A549 (cell line): Measurements from ENCODE around the gene COX14. TPM values are rescaled to one million over a fixed set of nuclear protein-coding genes. Genes with fewer than 3 reads are reported as not detected.

ENCODE experiments used
- ATAC-seq, 2 experiments: fragments of 200-7000 bp in 1 of 2; fragments of >200 bp in 1 of 2; cut with Nextera tagmentation in 1 of 2; cut with Tn5 transposase in 1 of 2; 3 replicates each; pipeline versions ENCODE4 v1.8.0 to v1.9.1; 2018 to 2020; ENCODE audit warnings: mild to moderate bottlenecking in 1 of 2, moderate library complexity in 1 of 2
- CTCF ChIA-PET: fragments of 300-600 bp; sonication (Branson Sonifier 250); formaldehyde crosslinking; extraction: SDS; loops from one replicate; lab custom pipeline; 2021; ENCODE audit warnings: antibody characterized with exemption, inconsistent platforms; lab: Yijun Ruan, JAX
- POLR2A ChIA-PET: fragments of 350-600 bp; formaldehyde crosslinking; extraction: SDS; loops from one replicate; lab custom pipeline; 2021; ENCODE audit warnings: antibody characterized with exemption, inconsistent platforms; lab: Yijun Ruan, JAX
- DNase-seq, 2 experiments: peaks; one replicate each; pipeline versions ENCODE4 v3.0.0 to v3.0.0-alpha.2; 2011 to 2016; ENCODE audit warnings: low read depth in 1 of 2, low spot score in 1 of 2
- FAIRE-seq: peaks from 2 replicates; lab custom pipeline; 2011; peaks lifted over from hg19 to GRCh38; lab: Jason Lieb, UNC
- H3K27ac ChIP-seq, 2 experiments: fragments of >200 bp; sonication (Bioruptor Twin); formaldehyde crosslinking; 3 replicates each; pipeline ENCODE4 v1.5.1; 2016 to 2017
- H3K4me1 ChIP-seq: fragments of >200 bp; sonication (Bioruptor Twin); formaldehyde crosslinking; 3 replicates; pipeline ENCODE4 v1.6.1; 2016
- H3K4me2 ChIP-seq: fragments of >200 bp; sonication (Bioruptor Twin); formaldehyde crosslinking; 3 replicates; pipeline ENCODE4 v1.6.1; 2016
- H3K4me3 ChIP-seq: fragments of >200 bp; sonication (Bioruptor Twin); formaldehyde crosslinking; 3 replicates; pipeline ENCODE4 v1.5.1; 2016
- H3K9me3 ChIP-seq: fragments of >200 bp; sonication (Bioruptor Twin); formaldehyde crosslinking; 3 replicates; pipeline ENCODE4 v1.6.1; 2016
- ATOH8 ChIP-seq: fragments of 250-450 bp; sonication (Bioruptor Pico); IDR thresholded peaks from 2 replicates; pipeline ENCODE4 v1.5.0; 2020; ENCODE audit warnings: low read depth, mild to moderate bottlenecking, moderate library complexity
- BCL3 ChIP-seq: fragments of >200 bp; sonication (Bioruptor Twin); formaldehyde crosslinking; IDR thresholded peaks from 3 replicates; pipeline ENCODE4 v1.6.1; 2016
- CBX2 ChIP-seq: fragments of 200-600 bp; sonication (generic); IDR thresholded peaks from 2 replicates; pipeline ENCODE4 v1.6.1; 2016; ENCODE audit warnings: low read depth, mild to moderate bottlenecking, borderline replicate concordance
- E2F6 ChIP-seq: IDR thresholded peaks from 2 replicates; pipeline ENCODE4 v1.6.1; 2012; ENCODE audit warnings: low read depth, borderline replicate concordance
- EHF ChIP-seq: fragments of 250-450 bp; sonication (Bioruptor Pico); IDR thresholded peaks from 2 replicates; pipeline ENCODE4 v1.5.0; 2020; ENCODE audit warnings: mild to moderate bottlenecking
- EP300 ChIP-seq, 2 experiments: fragments of >200 bp; sonication (Bioruptor Twin); formaldehyde crosslinking; IDR thresholded peaks; 2 replicates in 1 of 2; 3 replicates in 1 of 2; pipeline ENCODE4 v1.6.1; 2016 to 2017
- FOXS1 ChIP-seq: fragments of 250-450 bp; sonication (Bioruptor Pico); IDR thresholded peaks from 2 replicates; pipeline ENCODE4 v1.5.0; 2020; ENCODE audit warnings: mild to moderate bottlenecking, moderate library complexity
- HDAC2 ChIP-seq: fragments of 200-600 bp; sonication (generic); IDR thresholded peaks from 2 replicates; pipeline ENCODE4 v1.6.1; 2016
- HES2 ChIP-seq: fragments of >200 bp; sonication (Bioruptor Twin); formaldehyde crosslinking; IDR thresholded peaks from 2 replicates; pipeline ENCODE4 v1.6.1; 2016
- HMGXB4 ChIP-seq: fragments of 250-450 bp; sonication (Bioruptor Pico); IDR thresholded peaks from 2 replicates; pipeline ENCODE4 v1.5.0; 2021; ENCODE audit warnings: mild to moderate bottlenecking, moderate library complexity, borderline replicate concordance
- HOXA7 ChIP-seq: fragments of 250-450 bp; sonication (Bioruptor Pico); IDR thresholded peaks from 2 replicates; pipeline ENCODE4 v1.5.0; 2020; ENCODE audit warnings: mild to moderate bottlenecking, moderate library complexity
- KDM1A ChIP-seq: fragments of 200-600 bp; sonication (generic); IDR thresholded peaks from 2 replicates; pipeline ENCODE4 v1.6.1; 2016; ENCODE audit warnings: low read depth, mild to moderate bottlenecking
- KDM5A ChIP-seq: fragments of 200-600 bp; sonication (generic); IDR thresholded peaks from 2 replicates; pipeline ENCODE4 v1.6.1; 2016; ENCODE audit warnings: antibody characterized with exemption, mild to moderate bottlenecking
- MYC ChIP-seq: IDR thresholded peaks from 2 replicates; pipeline ENCODE4 v1.6.1; 2012; ENCODE audit warnings: mild to moderate bottlenecking, inconsistent platforms, low read length, improper control_type of control experiment, borderline replicate concordance
- NFE2L2 ChIP-seq: fragments of 150-350 bp; conservative IDR thresholded peaks from 2 replicates; pipeline ENCODE4 v1.6.1; 2014; ENCODE audit warnings: low read length
- NPAS2 ChIP-seq: fragments of 250-450 bp; sonication (Bioruptor Pico); IDR thresholded peaks from 2 replicates; pipeline ENCODE4 v1.8.0; 2022; ENCODE audit warnings: mild to moderate bottlenecking, moderate library complexity, borderline replicate concordance
- NR3C1 ChIP-seq: fragments of >200 bp; sonication (Bioruptor Twin); formaldehyde crosslinking; IDR thresholded peaks from 3 replicates; pipeline ENCODE4 v1.6.1; 2017
- POLR2A ChIP-seq: IDR thresholded peaks from 2 replicates; pipeline ENCODE4 v1.6.1; 2012; ENCODE audit warnings: mild to moderate bottlenecking, low read length
- RAD21 ChIP-seq, 2 experiments: fragments of >200 bp in 1 of 2; sonication (Bioruptor Twin) in 1 of 2; formaldehyde crosslinking in 1 of 2; IDR thresholded peaks in 1 of 2; conservative IDR thresholded peaks in 1 of 2; 2 replicates in 1 of 2; 3 replicates in 1 of 2; pipeline ENCODE4 v1.6.1; 2012 to 2018; ENCODE audit warnings: inconsistent platforms in 1 of 2
- RCOR1 ChIP-seq: fragments of 150-350 bp; IDR thresholded peaks from 2 replicates; pipeline ENCODE4 v1.6.1; 2014; ENCODE audit warnings: antibody characterized with exemption, low read length, low read depth
- REST ChIP-seq: fragments of 200-600 bp; sonication (generic); IDR thresholded peaks from 2 replicates; pipeline ENCODE4 v1.6.1; 2016; ENCODE audit warnings: antibody characterized with exemption, mild to moderate bottlenecking, moderate library complexity
- SMC3 ChIP-seq: fragments of >200 bp; sonication (Bioruptor Twin); formaldehyde crosslinking; IDR thresholded peaks from 3 replicates; pipeline ENCODE4 v1.6.1; 2018; ENCODE audit warnings: inconsistent platforms
- SREBF2 ChIP-seq: fragments of 450-650 bp; IDR thresholded peaks from 2 replicates; pipeline ENCODE4 v1.6.1; 2014; ENCODE audit warnings: mild to moderate bottlenecking, moderate library complexity
- ZNF302 ChIP-seq: fragments of 250-450 bp; sonication (Bioruptor Pico); IDR thresholded peaks from 2 replicates; pipeline ENCODE4 v1.9.0; 2021; ENCODE audit warnings: inconsistent platforms, mild to moderate bottlenecking, moderate library complexity
- WGBS: methylation state at CpG from one replicate; pipeline ENCODE4 v1.1.6; 2017; ENCODE audit errors: missing lambda C conversion rate; 5-methylcytosine and 5-hydroxymethylcytosine counted together
- polyA plus RNA-seq, 4 experiments: library from polyadenylated mRNA; depleted of rRNA in 3 of 4; stranded (reverse); fragments of >200 nt; fragmentation: RNase III in 1 of 4; extraction: RNeasy Plus Mini Kit Qiagen cat#74134 plus additional on column Dnase treatment in 1 of 4; gene quantifications; 2 replicates in 3 of 4; 3 replicates in 1 of 4; pipeline ENCODE4 v1.2.3, GENCODE V29; 2011 to 2017

COX14 gene
- polyA plus RNA-seq, 2 of the 4 experiments (the other 2 are of a cell fraction): 93.3 to 134 TPM

GRCh38 chr12:50112456-50113218, 601 bp downstream of the COX14 start:
- Histone ChIP-seq H3K4me1 (peaks cover 29% of the 10 kb centered on the region), H3K9me3 (no peaks in the 10 kb centered on the region), H3K4me2 (peak overlapping the region; percentile 83), H3K27ac (peak overlapping the region; percentile 71 to 90), H3K4me3 (peak overlapping the region; percentile 68)
- ChIA-PET POLR2A (interaction anchor here (0.6 to 4.3 kb wide), 14 partner anchors 8 to 371 kb away, joined by 3 to 45 read pairs (median 6); partner anchors contain the start of genes CERS5, NCKAP5L and SMARCD1), CTCF (interaction anchor here (0.6 to 17.7 kb wide), 19 partner anchors 14 to 205 kb away, joined by 3 to 309 read pairs (median 7); partner anchors contain the start of genes CERS5, GPD1 and SMARCD1)
- FAIRE-seq (no peak), DNase-seq (peak in 1 of 2 experiments; percentile 66), ATAC-seq (peak; percentile 32 to 44)
- 4% methylated on average over 25 of the region's 26 CpGs for WGBS
- TF ChIP-seq BCL3 (0 out of 3 replicates have a peak, but pooled peaks have one; percentile 2), KDM1A (no peak), HES2 (no peak), CBX2 (no peak)

GRCh38 chr12:50117057-50117622, 5.1 kb downstream of the COX14 start:
- FAIRE-seq (no peak), DNase-seq (no peak), ATAC-seq (no peak)
- peaks cover 6% of the 10 kb centered on the region; the same call in 2 of the 3 replicates for H3K4me1 ChIP-seq
- TF ChIP-seq NR3C1: no peak
- TF ChIP-seq E2F6: no peak
- TF ChIP-seq NFE2L2: no peak
- TF ChIP-seq ATOH8: no peak
- TF ChIP-seq KDM5A: no peak
- TF ChIP-seq EHF (CRISPR knock-in tag): no peak
- TF ChIP-seq RAD21 (conservative IDR thresholded peaks at IDR 0.05 in 1 of 2, IDR thresholded peaks at IDR 0.05 in 1 of 2): no peak
- no peak for TF ChIP-seq HMGXB4
- no peak for TF ChIP-seq MYC
- TF ChIP-seq FOXS1 (CRISPR knock-in tag): no peak
- ChIA-PET CTCF (interaction anchor here (0.6 to 10.5 kb wide), 4 partner anchors 18 to 316 kb away, joined by 3 to 185 read pairs (median 6); partner anchors contain the start of gene GPD1), POLR2A (no interaction called here)
- no peak overlapping the region for H3K4me2 ChIP-seq
- H3K27ac ChIP-seq: no peak overlapping the region
- no peak overlapping the region for H3K4me3 ChIP-seq
- WGBS: 92% methylated on average over 6 of the region's 6 CpGs
- H3K9me3 ChIP-seq: no peaks in the 10 kb centered on the region

- DNase-seq (no peak), FAIRE-seq (no peak), ATAC-seq (no peak)
- H3K4me2 ChIP-seq: no peak overlapping the region
- H3K9me3 ChIP-seq: no peaks in the 10 kb centered on the region
- H3K4me3 ChIP-seq: no peak overlapping the region
- H3K4me1 ChIP-seq: no peaks in the 10 kb centered on the region
- POLR2A ChIA-PET: no interaction called here
- H3K27ac ChIP-seq: no peak overlapping the region
- CTCF ChIA-PET: interaction anchor here (1.6 kb wide), 2 partner anchors 9 to 10 kb away, joined by 4 to 5 read pairs; no protein-coding TSS in a partner anchor
- 89% methylated on average over 2 of the region's 2 CpGs for WGBS
- TF ChIP-seq EHF (CRISPR knock-in tag): no peak
- TF ChIP-seq CBX2: no peak
- no peak for TF ChIP-seq EP300 (IDR thresholded peaks at IDR 0.05)
- TF ChIP-seq HDAC2: no peak
- no peak for TF ChIP-seq POLR2A
- no peak for TF ChIP-seq HOXA7 (CRISPR knock-in tag)
- no peak for TF ChIP-seq SMC3
- no peak for TF ChIP-seq NPAS2 (CRISPR knock-in tag)
- TF ChIP-seq FOXS1 (CRISPR knock-in tag): no peak
- TF ChIP-seq RAD21 (conservative IDR thresholded peaks at IDR 0.05 in 1 of 2, IDR thresholded peaks at IDR 0.05 in 1 of 2): no peak
- TF ChIP-seq SREBF2: no peak
- TF ChIP-seq ZNF302 (CRISPR knock-in tag): no peak
- TF ChIP-seq RCOR1: no peak
- no peak for TF ChIP-seq REST
Observed at GRCh38 chr12:50119387-50119786, 7.4 kb downstream of the COX14 start.
